ENCODE results near the gene OS9. TPM values are rescaled to one million over a fixed set of nuclear protein-coding genes. Genes with fewer than 3 reads are reported as not detected.

OS9 gene
- total RNA-seq, 2 experiments from 2014 or later = 82.6 to 112 TPM

GRCh38 chr12:57743769-57744168, 49.8 kb downstream of the OS9 start:
- H3K9me3 ChIP-seq (ENCODE audit: low read length) = no peaks in the 10 kb centered on the region
- no peak for DNase-seq (ENCODE audit: low spot score)
- peak overlapping the region; percentile 48; the same call in 1 of the 2 replicates for H2AFZ ChIP-seq (ENCODE audit: low read length)
- H3K4me1 ChIP-seq (ENCODE audit: insufficient read depth, low read length, poor library complexity, severe bottlenecking) = peaks cover 47% of the 10 kb centered on the region
- no peaks in the 10 kb centered on the region for H3K9me2 ChIP-seq (ENCODE audit: insufficient read depth, low read length)
- BruUV-seq (replicated peaks) = no TSS peak
- H3K79me2 ChIP-seq (ENCODE audit: insufficient read depth, low read depth, low read length) = peaks cover 14% of the 10 kb centered on the region; the same call in 1 of the 2 replicates
- intact Hi-C loops (cut with micrococcal nuclease; ENCODE audit: unreplicated experiment) = loop anchor here (5.0 kb wide), 1 partner anchor 266 kb away; the partner anchor contains the start of gene ARHGAP9
- H4K20me1 ChIP-seq (ENCODE audit: insufficient read depth, low read length) = no peaks in the 10 kb centered on the region
- H3K36me3 ChIP-seq (ENCODE audit: insufficient read depth, low read length) = peaks cover 37% of the 10 kb centered on the region
- no peak for TF ChIP-seq CTCF (conservative IDR thresholded peaks at IDR 0.05; ENCODE audit: low read length)
- no peak for TF ChIP-seq EZH2phosphoT487 (IDR thresholded peaks at IDR 0.05; ENCODE audit: borderline replicate concordance, low read depth, low read length)
- ChIA-PET POLR2A (interaction anchor here (0.6 kb wide), 1 partner anchor 143 kb away, joined by 3 read pairs; no protein-coding TSS in a partner anchor), CTCF (ENCODE audit: unreplicated experiment) (no interaction called here)
- H3K27ac ChIP-seq (ENCODE audit: low read depth, low read length, poor library complexity, severe bottlenecking) = no peak overlapping the region
- H3K4me3 ChIP-seq (ENCODE audit: low read depth, low read length, poor library complexity, severe bottlenecking) = peak overlapping the region; percentile 44
- H3K4me2 ChIP-seq (ENCODE audit: low read length) = peak overlapping the region; percentile 45

DNA sequence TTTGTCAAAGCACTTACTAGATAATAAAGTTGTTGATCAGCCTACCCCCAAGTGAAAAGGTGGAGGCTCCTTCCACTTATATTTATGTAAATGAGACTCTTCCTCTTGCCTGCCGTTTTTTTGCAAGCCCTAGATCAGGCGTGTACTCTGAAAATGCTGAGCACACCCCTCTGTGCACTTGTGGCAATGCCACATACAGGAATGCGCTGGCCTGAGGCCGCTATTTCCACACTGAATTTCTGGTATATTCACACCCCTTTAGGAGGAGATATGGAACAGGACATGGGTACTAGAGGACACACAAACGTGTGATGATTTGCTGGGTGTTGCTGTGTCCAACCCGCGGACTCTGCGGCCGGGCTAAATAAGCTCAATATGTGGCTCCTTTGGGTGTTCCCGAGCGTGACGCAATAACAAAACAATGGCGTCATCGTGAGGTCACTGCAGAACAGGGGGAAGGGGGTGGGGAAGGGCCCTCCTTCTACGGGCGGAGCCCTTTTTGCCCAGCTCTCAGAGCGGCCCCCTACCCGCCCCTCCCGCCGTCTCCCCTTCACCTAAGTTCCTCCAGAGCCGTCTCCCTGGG, 50.4 kb downstream of the OS9 start:
- no TSS peak for BruUV-seq (replicated peaks)
- Histone ChIP-seq H3K79me2 (ENCODE audit: insufficient read depth, low read depth, low read length) (peaks cover 17% of the 10 kb centered on the region; the same call in 1 of the 2 replicates), H4K20me1 (ENCODE audit: insufficient read depth, low read length) (no peaks in the 10 kb centered on the region), H3K9me3 (ENCODE audit: low read length) (no peaks in the 10 kb centered on the region), H3K27ac (ENCODE audit: low read depth, low read length, poor library complexity, severe bottlenecking) (no peak overlapping the region), H3K4me2 (ENCODE audit: low read length) (peak overlapping the region; percentile 45), H2AFZ (ENCODE audit: low read length) (peak overlapping the region; percentile 48; the same call in 1 of the 2 replicates), H3K9me2 (ENCODE audit: insufficient read depth, low read length) (no peaks in the 10 kb centered on the region), H3K4me1 (ENCODE audit: insufficient read depth, low read length, poor library complexity, severe bottlenecking) (peaks cover 46% of the 10 kb centered on the region), H3K36me3 (ENCODE audit: insufficient read depth, low read length) (peaks cover 42% of the 10 kb centered on the region), H3K4me3 (ENCODE audit: low read depth, low read length, poor library complexity, severe bottlenecking) (peak overlapping the region; percentile 44)
- ChIA-PET POLR2A (interaction anchor here (0.6 to 0.7 kb wide), 4 partner anchors 41 to 154 kb away, joined by 3 to 4 read pairs (median 4); partner anchors contain the start of gene PIP4K2C), CTCF (ENCODE audit: unreplicated experiment) (interaction anchor here (0.5 kb wide), 1 partner anchor 26 kb away, joined by 3 read pairs; no protein-coding TSS in a partner anchor)
- peak; percentile 30 for DNase-seq (ENCODE audit: low spot score)
- TF ChIP-seq CTCF (conservative IDR thresholded peaks at IDR 0.05; ENCODE audit: low read length) (no peak), EZH2phosphoT487 (IDR thresholded peaks at IDR 0.05; ENCODE audit: borderline replicate concordance, low read depth, low read length) (no peak)
- intact Hi-C loops (cut with micrococcal nuclease; ENCODE audit: unreplicated experiment) = loop anchor here (5.0 kb wide), 1 partner anchor 267 kb away; the partner anchor contains the start of gene ARHGAP9

All from OCI-LY7 (cell line).